HG02884 (cell line): ENCODE results near the gene AHCYL2.
"Not testable (repeated sequence)": the region's sequence is repeated elsewhere in the genome, so short reads cannot be mapped to it uniquely, and the experiment has no call there.

Experiments used
- ATAC-seq: cut with Tn5 transposase; IDR thresholded peaks from one replicate; pipeline ENCODE4 v1.9.1; 2021; ENCODE audit warnings: mild to moderate bottlenecking, moderate library complexity; ENCODE audit not compliant: unreplicated experiment

The AHCYL2 gene

GRCh38 chr7:129412501-129412900 is 187.7 kb downstream of the AHCYL2 start:
- ATAC-seq = no peak

- no peak for ATAC-seq
These were observed 192.2 kb downstream of the AHCYL2 start for GRCh38 chr7:129417073-129417472.

GRCh38 chr7:129421717-129422250 is 197.0 kb downstream of the AHCYL2 start:
- no peak for ATAC-seq

GRCh38 chr7:129422727-129423126 is 197.9 kb downstream of the AHCYL2 start:
- no peak for ATAC-seq

GRCh38 chr7:129423700-129424410 is 199.0 kb downstream of the AHCYL2 start:
- no peak for ATAC-seq

- no peak for ATAC-seq
These were observed 201.7 kb downstream of the AHCYL2 start for GRCh38 chr7:129426482-129426881.

GRCh38 chr7:129427526-129428045 is 202.8 kb downstream of the AHCYL2 start:
- ATAC-seq = no peak

- ATAC-seq = no peak
These were observed 207.2 kb downstream of the AHCYL2 start for GRCh38 chr7:129431911-129432643.

GRCh38 chr7:129433847-129434674 is 209.2 kb downstream of the AHCYL2 start, which contains the start of gene STRIP2:
STRIP2 (plus strand) TSS chr7:129434432; CDS start chr7:129434473, 41 bp downstream.
- ATAC-seq = peak; percentile 96

GRCh38 chr7:129434675-129435318 is 210.0 kb downstream of the AHCYL2 start:
- ATAC-seq = no peak

GRCh38 chr7:129435414-129435829 is 210.6 kb downstream of the AHCYL2 start:
- ATAC-seq = no peak

GRCh38 chr7:129436335-129436923 is 211.6 kb downstream of the AHCYL2 start:
- no peak for ATAC-seq

GRCh38 chr7:129437190-129437589 is 212.4 kb downstream of the AHCYL2 start:
- no peak for ATAC-seq

GRCh38 chr7:129438281-129438838 is 213.5 kb downstream of the AHCYL2 start:
- ATAC-seq = no peak

GRCh38 chr7:129438839-129439651 is 214.2 kb downstream of the AHCYL2 start:
- no peak for ATAC-seq

GRCh38 chr7:129439963-129440625 is 215.3 kb downstream of the AHCYL2 start:
- no peak for ATAC-seq

- no peak for ATAC-seq
These were observed 218.8 kb downstream of the AHCYL2 start for GRCh38 chr7:129443612-129444011.

- not testable (repeated sequence) for ATAC-seq
These were observed 219.9 kb downstream of the AHCYL2 start for GRCh38 chr7:129444776-129445175.
